Trophoblast cell (in vitro differentiated cells and primary cell): ENCODE data around the gene PXDN.

Source experiments
- DNase-seq, 2 donors: peaks; one replicate each; pipeline ENCODE4 v3.0.0-alpha.2; 2016
- H2AFZ ChIP-seq: 2 replicates; pipeline ENCODE4 v1.6.1; 2013; ENCODE audit warnings: low read length, moderate library complexity, mild to moderate bottlenecking; ENCODE audit not compliant: insufficient read depth, poor library complexity
- H2AK5ac ChIP-seq: 2 replicates; pipeline ENCODE4 v1.6.1; 2013; ENCODE audit warnings: mild to moderate bottlenecking, low read length
- H2BK120ac ChIP-seq: 2 replicates; pipeline ENCODE4 v1.6.1; 2013; ENCODE audit warnings: low read length, mild to moderate bottlenecking, moderate library complexity; ENCODE audit not compliant: insufficient read depth, poor library complexity
- H2BK12ac ChIP-seq: 2 replicates; pipeline ENCODE4 v1.6.1; 2013; ENCODE audit warnings: mild to moderate bottlenecking, low read length, moderate library complexity
- H2BK5ac ChIP-seq: 2 replicates; pipeline ENCODE4 v1.6.1; 2013; ENCODE audit warnings: low read length, low read depth, moderate library complexity, mild to moderate bottlenecking; ENCODE audit not compliant: poor library complexity
- H3K14ac ChIP-seq: 2 replicates; pipeline ENCODE4 v1.6.1; 2013; ENCODE audit warnings: mild to moderate bottlenecking, low read length
- H3K18ac ChIP-seq: 2 replicates; pipeline ENCODE4 v1.6.1; 2013; ENCODE audit warnings: mild to moderate bottlenecking, low read length
- H3K23ac ChIP-seq: 2 replicates; pipeline ENCODE4 v1.6.1; 2013; ENCODE audit warnings: low read length
- H3K27ac ChIP-seq: 2 replicates; pipeline ENCODE4 v1.5.1; 2013; ENCODE audit warnings: low read depth, mild to moderate bottlenecking, inconsistent platforms, low read length, moderate library complexity
- H3K27me3 ChIP-seq: 2 replicates; pipeline ENCODE4 v1.6.1; 2013; ENCODE audit warnings: inconsistent platforms, mild to moderate bottlenecking, low read length, moderate library complexity; ENCODE audit not compliant: insufficient read depth
- H3K36me3 ChIP-seq, 2 experiments: 1 replicate in 1 of 2; 2 replicates in 1 of 2; pipeline ENCODE4 v1.6.1; 2013; ENCODE audit warnings: low read length in 2 of 2, mild to moderate bottlenecking in 2 of 2, moderate library complexity in 1 of 2; ENCODE audit not compliant: insufficient read depth in 2 of 2, control insufficient read depth in 1 of 2
- H3K4ac ChIP-seq: 2 replicates; pipeline ENCODE4 v1.6.1; 2013; ENCODE audit warnings: low read depth, mild to moderate bottlenecking, low read length, moderate library complexity
- H3K4me1 ChIP-seq, 2 experiments: 1 replicate in 1 of 2; 2 replicates in 1 of 2; pipeline ENCODE4 v1.6.1; 2013; ENCODE audit warnings: low read length in 2 of 2, mild to moderate bottlenecking in 2 of 2, moderate library complexity in 1 of 2; ENCODE audit not compliant: insufficient read depth in 2 of 2, control insufficient read depth in 1 of 2
- H3K4me2 ChIP-seq: 2 replicates; pipeline ENCODE4 v1.6.1; 2013; ENCODE audit warnings: inconsistent platforms, mild to moderate bottlenecking, low read length, moderate library complexity
- H3K4me3 ChIP-seq: 2 replicates; pipeline ENCODE4 v1.5.1; 2013; ENCODE audit warnings: mild to moderate bottlenecking, low read depth, low read length, inconsistent platforms
- H3K79me1 ChIP-seq: one replicate; pipeline ENCODE4 v1.6.1; 2013; ENCODE audit warnings: low read length
- H3K79me2 ChIP-seq: 2 replicates; pipeline ENCODE4 v1.6.1; 2013; ENCODE audit warnings: low read length, mild to moderate bottlenecking; ENCODE audit not compliant: control insufficient read depth, insufficient read depth, poor library complexity
- H3K9ac ChIP-seq: 2 replicates; pipeline ENCODE4 v1.6.1; 2013; ENCODE audit warnings: mild to moderate bottlenecking, low read length
- H3K9me3 ChIP-seq: 2 replicates; pipeline ENCODE4 v1.6.1; 2013; ENCODE audit warnings: low read depth, mild to moderate bottlenecking, control low read depth, inconsistent platforms, low read length; ENCODE audit not compliant: insufficient read depth
- H4K12ac ChIP-seq: 2 replicates; pipeline ENCODE4 v1.6.1; 2013; ENCODE audit warnings: low read depth, mild to moderate bottlenecking, low read length, moderate library complexity
- H4K8ac ChIP-seq: 2 replicates; pipeline ENCODE4 v1.6.1; 2013; ENCODE audit warnings: low read depth, mild to moderate bottlenecking, low read length, moderate library complexity
- H4K91ac ChIP-seq: one replicate; pipeline ENCODE4 v1.6.1; 2013; ENCODE audit warnings: low read depth, mild to moderate bottlenecking, low read length, moderate library complexity
- WGBS: extraction: QIAGEN DNeasy Blood & Tissue Kit; methylation state at CpG from one replicate; pipeline ENCODE4 v1.1.7; 2013; ENCODE audit warnings: missing lambda C conversion rate; ENCODE audit not compliant: insufficient read length, insufficient coverage; ENCODE audit errors: extremely low coverage; 5-methylcytosine and 5-hydroxymethylcytosine counted together

PXDN gene

DNA sequence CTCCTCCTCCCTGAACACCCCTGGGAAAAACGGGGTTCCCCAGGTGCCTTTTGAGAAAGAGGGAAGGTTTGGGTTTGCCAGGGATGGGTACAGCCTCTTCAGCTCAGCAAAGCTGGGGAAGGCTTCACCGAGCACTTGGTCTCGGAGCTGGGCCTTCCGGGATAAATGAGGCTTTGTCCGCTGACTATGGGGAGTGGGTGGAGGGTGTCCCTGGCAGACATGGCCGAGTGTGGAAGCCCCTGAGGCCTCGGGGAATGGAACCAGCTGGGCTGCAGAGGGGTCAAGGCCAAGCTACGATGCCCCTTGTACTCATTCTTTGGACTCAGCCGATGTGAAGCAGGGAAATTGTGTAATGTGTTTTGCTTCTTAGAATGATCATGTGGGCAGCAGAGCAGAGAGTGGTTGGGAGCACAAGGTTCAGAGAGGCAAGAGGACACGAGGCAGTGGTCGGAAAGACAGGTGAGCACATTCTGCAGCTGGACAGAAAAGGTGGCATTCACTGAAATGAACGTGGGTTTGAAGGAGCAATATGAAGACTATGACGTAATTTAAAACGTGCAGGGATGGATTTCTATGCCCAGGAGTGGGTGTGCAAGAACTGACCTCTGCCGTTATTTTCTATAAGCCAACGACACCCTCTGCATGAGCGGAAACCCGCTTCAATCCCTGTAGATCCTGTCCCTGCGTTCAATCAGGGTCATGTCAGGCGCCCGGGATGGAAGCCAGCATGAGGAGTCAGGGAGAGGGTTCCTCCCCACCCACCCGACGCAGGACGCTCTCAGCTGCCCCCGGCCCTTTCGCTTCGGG is 142.6 kb downstream of the PXDN start:
- Histone ChIP-seq H3K18ac (no peak overlapping the region), H3K27ac (no peak overlapping the region), H2BK120ac (no peak overlapping the region), H3K23ac (no peak overlapping the region), H3K14ac (no peak overlapping the region), H3K4me2 (no peak overlapping the region), H2BK5ac (no peak overlapping the region), H2AK5ac (no peak overlapping the region), H2BK12ac (no peak overlapping the region), H3K79me2 (no peaks in the 10 kb centered on the region), H3K27me3 (no peaks in the 10 kb centered on the region), H3K4me1 (peaks cover 18 to 20% of the 10 kb centered on the region in 2 experiments), H3K79me1 (peaks cover 5% of the 10 kb centered on the region), H4K91ac (no peak overlapping the region), H3K36me3 (no peaks in the 10 kb centered on the region), H4K12ac (no peak overlapping the region), H2AFZ (no peak overlapping the region), H3K9ac (no peak overlapping the region), H3K4me3 (no peak overlapping the region), H4K8ac (no peak overlapping the region), H3K9me3 (peaks cover 2% of the 10 kb centered on the region), H3K4ac (no peak overlapping the region)
- no CpG with 5 or more reads among the region's 27 CpGs for WGBS
- DNase-seq: no peak

- Histone ChIP-seq H3K4me1 (peaks cover 14 to 15% of the 10 kb centered on the region in 2 experiments), H3K27ac (no peak overlapping the region), H4K8ac (no peak overlapping the region), H2AK5ac (no peak overlapping the region), H4K91ac (no peak overlapping the region), H3K18ac (no peak overlapping the region), H3K9me3 (peaks cover 8% of the 10 kb centered on the region), H3K27me3 (no peaks in the 10 kb centered on the region), H2BK120ac (no peak overlapping the region), H4K12ac (no peak overlapping the region), H2BK12ac (no peak overlapping the region), H3K4ac (no peak overlapping the region), H3K14ac (no peak overlapping the region), H3K36me3 (no peaks in the 10 kb centered on the region), H2AFZ (no peak overlapping the region), H3K9ac (no peak overlapping the region), H3K23ac (no peak overlapping the region), H3K79me1 (peaks cover 5% of the 10 kb centered on the region), H2BK5ac (no peak overlapping the region), H3K4me2 (no peak overlapping the region), H3K4me3 (no peak overlapping the region), H3K79me2 (no peaks in the 10 kb centered on the region)
- no peak for DNase-seq
- no CpG with 5 or more reads among the region's 5 CpGs for WGBS
Measured at GRCh38 chr2:1601067-1601412, 143.3 kb downstream of the PXDN start.

GRCh38 chr2:1600191-1601066 is 143.9 kb downstream of the PXDN start:
- no peak overlapping the region for H3K4me2 ChIP-seq
- H4K91ac ChIP-seq: no peak overlapping the region
- H3K27me3 ChIP-seq: no peaks in the 10 kb centered on the region
- peaks cover 9% of the 10 kb centered on the region in 2 experiments for H3K4me1 ChIP-seq
- no peak overlapping the region for H3K23ac ChIP-seq
- H3K9ac ChIP-seq: no peak overlapping the region
- H2AK5ac ChIP-seq: no peak overlapping the region
- H3K79me2 ChIP-seq: no peaks in the 10 kb centered on the region
- H3K79me1 ChIP-seq: peaks cover 5% of the 10 kb centered on the region
- no peak overlapping the region for H4K8ac ChIP-seq
- no peak overlapping the region for H3K14ac ChIP-seq
- no peak overlapping the region for H2AFZ ChIP-seq
- H3K18ac ChIP-seq: no peak overlapping the region
- DNase-seq: no peak
- no peaks in the 10 kb centered on the region for H3K36me3 ChIP-seq
- H4K12ac ChIP-seq: no peak overlapping the region
- H3K9me3 ChIP-seq: peaks cover 11% of the 10 kb centered on the region
- no CpG with 5 or more reads among the region's 29 CpGs for WGBS
- H2BK12ac ChIP-seq: no peak overlapping the region
- no peak overlapping the region for H3K4ac ChIP-seq
- H2BK5ac ChIP-seq: no peak overlapping the region
- H3K4me3 ChIP-seq: no peak overlapping the region
- no peak overlapping the region for H2BK120ac ChIP-seq
- no peak overlapping the region for H3K27ac ChIP-seq

- H3K9me3 ChIP-seq: peaks cover 17% of the 10 kb centered on the region
- H3K4ac ChIP-seq: no peak overlapping the region
- no peak overlapping the region for H2BK12ac ChIP-seq
- WGBS: no CpG with 5 or more reads among the region's 17 CpGs
- no peak overlapping the region for H2AFZ ChIP-seq
- no peaks in the 10 kb centered on the region for H3K79me2 ChIP-seq
- no peak overlapping the region for H4K12ac ChIP-seq
- no peak overlapping the region for H3K9ac ChIP-seq
- H4K91ac ChIP-seq: no peak overlapping the region
- H2BK5ac ChIP-seq: no peak overlapping the region
- no peak overlapping the region for H3K27ac ChIP-seq
- H3K79me1 ChIP-seq: no peaks in the 10 kb centered on the region
- no peak overlapping the region for H3K18ac ChIP-seq
- no peak overlapping the region for H3K4me2 ChIP-seq
- H3K14ac ChIP-seq: no peak overlapping the region
- no peaks in the 10 kb centered on the region for H3K27me3 ChIP-seq
- no peak overlapping the region for H4K8ac ChIP-seq
- H3K4me1 ChIP-seq: peaks cover 9 to 10% of the 10 kb centered on the region in 2 experiments
- no peak for DNase-seq
- H3K23ac ChIP-seq: no peak overlapping the region
- H2BK120ac ChIP-seq: no peak overlapping the region
- H3K36me3 ChIP-seq: no peaks in the 10 kb centered on the region
- no peak overlapping the region for H2AK5ac ChIP-seq
- H3K4me3 ChIP-seq: no peak overlapping the region
Measured at GRCh38 chr2:1599301-1600085, 144.8 kb downstream of the PXDN start.
